Upper lobe of left lung (tissue), 4 donors: ENCODE results near the gene ATXN7L1.

Source experiments
- EP300 ChIP-seq, 4 donors: sonication (generic); formaldehyde crosslinking; IDR thresholded peaks; one replicate each; pipeline ENCODE4 v1.5.1; 2017; ENCODE audit warnings: antibody characterized with exemption in 4 of 4, control low read depth in 2 of 4
- POLR2A ChIP-seq, 4 donors: fragments of 450-650 bp; IDR thresholded peaks; one replicate each; pipeline ENCODE4 v1.5.1; 2016 to 2017; ENCODE audit warnings: antibody characterized with exemption in 4 of 4, mild to moderate bottlenecking in 2 of 4
- POLR2AphosphoS5 ChIP-seq, 2 donors: sonication (generic); formaldehyde crosslinking; IDR thresholded peaks; one replicate each; pipeline ENCODE4 v1.5.1; 2017; ENCODE audit warnings: antibody characterized with exemption in 2 of 2
- TF ChIP-seq, protein P1 (sequence below), 6 experiments: fragments of 450-650 bp in 4 of 6; fragments of 200-600 bp in 2 of 6; sonication (generic) in 2 of 6; IDR thresholded peaks; one replicate each; pipeline ENCODE4 v1.5.1; 2016 to 2019; ENCODE audit warnings: antibody characterized with exemption in 6 of 6

GRCh38 chr7:105876091-105876963 is at the start of gene ATXN7L1:
- TF ChIP-seq, protein P1, sequence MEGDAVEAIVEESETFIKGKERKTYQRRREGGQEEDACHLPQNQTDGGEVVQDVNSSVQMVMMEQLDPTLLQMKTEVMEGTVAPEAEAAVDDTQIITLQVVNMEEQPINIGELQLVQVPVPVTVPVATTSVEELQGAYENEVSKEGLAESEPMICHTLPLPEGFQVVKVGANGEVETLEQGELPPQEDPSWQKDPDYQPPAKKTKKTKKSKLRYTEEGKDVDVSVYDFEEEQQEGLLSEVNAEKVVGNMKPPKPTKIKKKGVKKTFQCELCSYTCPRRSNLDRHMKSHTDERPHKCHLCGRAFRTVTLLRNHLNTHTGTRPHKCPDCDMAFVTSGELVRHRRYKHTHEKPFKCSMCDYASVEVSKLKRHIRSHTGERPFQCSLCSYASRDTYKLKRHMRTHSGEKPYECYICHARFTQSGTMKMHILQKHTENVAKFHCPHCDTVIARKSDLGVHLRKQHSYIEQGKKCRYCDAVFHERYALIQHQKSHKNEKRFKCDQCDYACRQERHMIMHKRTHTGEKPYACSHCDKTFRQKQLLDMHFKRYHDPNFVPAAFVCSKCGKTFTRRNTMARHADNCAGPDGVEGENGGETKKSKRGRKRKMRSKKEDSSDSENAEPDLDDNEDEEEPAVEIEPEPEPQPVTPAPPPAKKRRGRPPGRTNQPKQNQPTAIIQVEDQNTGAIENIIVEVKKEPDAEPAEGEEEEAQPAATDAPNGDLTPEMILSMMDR (IDR thresholded peaks at IDR 0.05): peak; percentile 90 to 98 (median 95)
- peak; percentile 34 to 84 for TF ChIP-seq POLR2AphosphoS5 (IDR thresholded peaks at IDR 0.05)
- no peak for TF ChIP-seq EP300 (IDR thresholded peaks at IDR 0.05)
- TF ChIP-seq POLR2A (IDR thresholded peaks at IDR 0.05): peak in 3 of 4 donors; percentile 32 to 80 (median 75)
